Karpas-422 (cell line): ENCODE data around the gene CD244. TPM values are rescaled to one million over a fixed set of nuclear protein-coding genes. Genes with fewer than 3 reads are reported as not detected.

Experiments
- total RNA-seq: library from RNA; depleted of rRNA; stranded (reverse); fragments of >200 nt; shearing (Covaris generic); gene quantifications from 2 replicates; pipeline ENCODE4 v1.2.3, GENCODE V29; 2014; ENCODE audit warnings: low replicate concordance; rRNA removed

CD244 gene
- total RNA-seq, 1 experiment from 2014 or later, result not detected

Other genes with a start within 250 kb of the CD244 start
- 0.30 and 1.1 TPM in 2 replicates for gene SLAMF1, start 215.8 kb downstream of the CD244 start, total RNA-seq
- 26.9 and 56.3 TPM in 2 replicates for gene CD48, start 151.1 kb downstream of the CD244 start, total RNA-seq
- 0.15 and 0.76 TPM in 2 replicates for gene SLAMF7, start 123.6 kb downstream of the CD244 start, total RNA-seq
- gene LY9, start 66.7 kb downstream of the CD244 start, total RNA-seq, result 1.6 and 1.7 TPM in 2 replicates
- gene ITLN1, start 22.3 kb upstream of the CD244 start, total RNA-seq, result not detected in 2 replicates
- gene ITLN2, start 91.9 kb upstream of the CD244 start, total RNA-seq, result not detected in 2 replicates
- gene F11R, start 158.3 kb upstream of the CD244 start, total RNA-seq, result 0.36 and 6.5 TPM in 2 replicates
- gene TSTD1, start 176.1 kb upstream of the CD244 start, total RNA-seq, result 16.0 and 32.3 TPM in 2 replicates
- gene USF1, start 183.1 kb upstream of the CD244 start, total RNA-seq, result 61.2 and 111 TPM in 2 replicates
- 36.5 and 59.6 TPM in 2 replicates for gene ARHGAP30, start 207.0 kb upstream of the CD244 start, total RNA-seq
- not detected in 2 replicates for gene NECTIN4, start 226.7 kb upstream of the CD244 start, total RNA-seq
- gene KLHDC9, start 235.5 kb upstream of the CD244 start, total RNA-seq, result 6.1 and 11.0 TPM in 2 replicates